Fibroblast of lung (primary cell): ENCODE measurements around the gene ARHGEF16.

Experiments used
- EZH2 ChIP-seq: IDR thresholded peaks from 2 replicates; pipeline ENCODE4 v1.5.1; 2012; ENCODE audit warnings: low read length, control low read depth, mild to moderate bottlenecking; ENCODE audit errors: missing control alignments
- TF ChIP-seq, protein P1 (sequence below), 2 donors: IDR thresholded peaks in 1 of 2; conservative IDR thresholded peaks in 1 of 2; 1 replicate in 1 of 2; 2 replicates in 1 of 2; pipeline ENCODE4 v1.5.1; 2011 to 2012; ENCODE audit warnings: low read length in 2 of 2, control low read depth in 1 of 2, inconsistent platforms in 1 of 2, low read depth in 1 of 2, mild to moderate bottlenecking in 1 of 2

- TF ChIP-seq, protein P1, sequence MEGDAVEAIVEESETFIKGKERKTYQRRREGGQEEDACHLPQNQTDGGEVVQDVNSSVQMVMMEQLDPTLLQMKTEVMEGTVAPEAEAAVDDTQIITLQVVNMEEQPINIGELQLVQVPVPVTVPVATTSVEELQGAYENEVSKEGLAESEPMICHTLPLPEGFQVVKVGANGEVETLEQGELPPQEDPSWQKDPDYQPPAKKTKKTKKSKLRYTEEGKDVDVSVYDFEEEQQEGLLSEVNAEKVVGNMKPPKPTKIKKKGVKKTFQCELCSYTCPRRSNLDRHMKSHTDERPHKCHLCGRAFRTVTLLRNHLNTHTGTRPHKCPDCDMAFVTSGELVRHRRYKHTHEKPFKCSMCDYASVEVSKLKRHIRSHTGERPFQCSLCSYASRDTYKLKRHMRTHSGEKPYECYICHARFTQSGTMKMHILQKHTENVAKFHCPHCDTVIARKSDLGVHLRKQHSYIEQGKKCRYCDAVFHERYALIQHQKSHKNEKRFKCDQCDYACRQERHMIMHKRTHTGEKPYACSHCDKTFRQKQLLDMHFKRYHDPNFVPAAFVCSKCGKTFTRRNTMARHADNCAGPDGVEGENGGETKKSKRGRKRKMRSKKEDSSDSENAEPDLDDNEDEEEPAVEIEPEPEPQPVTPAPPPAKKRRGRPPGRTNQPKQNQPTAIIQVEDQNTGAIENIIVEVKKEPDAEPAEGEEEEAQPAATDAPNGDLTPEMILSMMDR (conservative IDR thresholded peaks at IDR 0.05 in 1 of 2, IDR thresholded peaks at IDR 0.05 in 1 of 2; ENCODE audit: low read depth in 1 of 2, low read length in 2 of 2), result no peak
- no peak for TF ChIP-seq EZH2
These were observed 28.8 kb upstream of the ARHGEF16 start for GRCh38 chr1:3425486-3426215.
